Hepatocyte (in vitro differentiated cells): Measurements from ENCODE around the gene ZYG11A. TPM values are rescaled to one million over a fixed set of nuclear protein-coding genes. Genes with fewer than 3 reads are reported as not detected.

Source experiments
- DNase-seq: peaks from one replicate; pipeline ENCODE4 v3.0.0-alpha.2; 2016; ENCODE audit warnings: low spot score
- H2AFZ ChIP-seq: fragments of 200-600 bp; sonication (generic); 2 replicates; pipeline ENCODE4 v1.6.0; 2016; ENCODE audit warnings: antibody characterized with exemption, mild to moderate bottlenecking
- H3K27ac ChIP-seq: fragments of 200-600 bp; sonication (generic); 2 replicates; pipeline ENCODE4 v1.5.1; 2016; ENCODE audit warnings: mild to moderate bottlenecking
- H3K27me3 ChIP-seq: fragments of 200-600 bp; sonication (generic); 2 replicates; pipeline ENCODE4 v1.6.1; 2016
- H3K36me3 ChIP-seq: fragments of 200-600 bp; sonication (generic); replicated peaks from 2 replicates; pipeline ENCODE4 v1.5.1; 2016; ENCODE audit warnings: low read depth; ENCODE audit not compliant: insufficient read depth
- H3K4me1 ChIP-seq: fragments of 200-600 bp; sonication (generic); 2 replicates; pipeline ENCODE4 v1.5.1; 2016; ENCODE audit warnings: mild to moderate bottlenecking, moderate library complexity; ENCODE audit not compliant: insufficient read depth
- H3K4me2 ChIP-seq: fragments of 200-600 bp; sonication (generic); 2 replicates; pipeline ENCODE4 v1.6.0; 2016
- H3K4me3 ChIP-seq: fragments of 200-600 bp; sonication (generic); 2 replicates; pipeline ENCODE4 v1.5.1; 2016; ENCODE audit warnings: mild to moderate bottlenecking
- H3K79me2 ChIP-seq: fragments of 200-600 bp; sonication (generic); 2 replicates; pipeline ENCODE4 v1.6.0; 2017; ENCODE audit warnings: mild to moderate bottlenecking
- H3K9me2 ChIP-seq: fragments of 200-600 bp; sonication (generic); replicated peaks from 2 replicates; pipeline ENCODE4 v1.6.0; 2017; ENCODE audit warnings: mild to moderate bottlenecking; ENCODE audit not compliant: insufficient read depth
- H3K9me3 ChIP-seq: fragments of 200-600 bp; sonication (generic); 2 replicates; pipeline ENCODE4 v1.5.1; 2016; ENCODE audit warnings: low read depth, mild to moderate bottlenecking
- H4K20me1 ChIP-seq: fragments of 200-600 bp; sonication (generic); 2 replicates; pipeline ENCODE4 v1.6.0; 2016; ENCODE audit warnings: mild to moderate bottlenecking; ENCODE audit not compliant: insufficient read depth, poor library complexity, severe bottlenecking
- EZH2 ChIP-seq: fragments of 200-600 bp; sonication (generic); IDR thresholded peaks from 2 replicates; pipeline ENCODE4 v1.6.1; 2016; ENCODE audit warnings: antibody characterized with exemption, mild to moderate bottlenecking, borderline replicate concordance
- EZH2phosphoT487 ChIP-seq: fragments of 200-600 bp; sonication (generic); IDR thresholded peaks from one replicate; pipeline ENCODE4 v1.6.1; 2018; ENCODE audit warnings: antibody characterized with exemption, mild to moderate bottlenecking, low read depth, moderate library complexity; ENCODE audit not compliant: unreplicated experiment, severe bottlenecking
- WGBS: methylation state at CpG from one replicate; pipeline ENCODE4 v1.1.6; 2016; ENCODE audit warnings: low lambda C conversion rate; ENCODE audit errors: missing lambda C conversion rate; 5-methylcytosine and 5-hydroxymethylcytosine counted together
- polyA plus RNA-seq: library from polyadenylated mRNA; unstranded; fragments of >200 nt; fragmentation: Nextera tagmentation; extraction: Ambion mirVana; gene quantifications from 2 replicates; pipeline ENCODE4 v1.2.1, GENCODE V29; 2016
- total RNA-seq: library from RNA; depleted of rRNA; stranded (reverse); fragments of >200 nt; gene quantifications from 2 replicates; pipeline ENCODE4 v1.2.3, GENCODE V29; 2014
- TF ChIP-seq, protein P1 (sequence below): fragments of 200-600 bp; sonication (generic); IDR thresholded peaks from 2 replicates; pipeline ENCODE4 v1.5.1; 2016; ENCODE audit warnings: antibody characterized with exemption, mild to moderate bottlenecking; ENCODE audit not compliant: poor library complexity

Gene ZYG11A
- total and polyA plus RNA-seq, 2 experiments from 2014 or later = 0.40 to 1.8 TPM

DNA sequence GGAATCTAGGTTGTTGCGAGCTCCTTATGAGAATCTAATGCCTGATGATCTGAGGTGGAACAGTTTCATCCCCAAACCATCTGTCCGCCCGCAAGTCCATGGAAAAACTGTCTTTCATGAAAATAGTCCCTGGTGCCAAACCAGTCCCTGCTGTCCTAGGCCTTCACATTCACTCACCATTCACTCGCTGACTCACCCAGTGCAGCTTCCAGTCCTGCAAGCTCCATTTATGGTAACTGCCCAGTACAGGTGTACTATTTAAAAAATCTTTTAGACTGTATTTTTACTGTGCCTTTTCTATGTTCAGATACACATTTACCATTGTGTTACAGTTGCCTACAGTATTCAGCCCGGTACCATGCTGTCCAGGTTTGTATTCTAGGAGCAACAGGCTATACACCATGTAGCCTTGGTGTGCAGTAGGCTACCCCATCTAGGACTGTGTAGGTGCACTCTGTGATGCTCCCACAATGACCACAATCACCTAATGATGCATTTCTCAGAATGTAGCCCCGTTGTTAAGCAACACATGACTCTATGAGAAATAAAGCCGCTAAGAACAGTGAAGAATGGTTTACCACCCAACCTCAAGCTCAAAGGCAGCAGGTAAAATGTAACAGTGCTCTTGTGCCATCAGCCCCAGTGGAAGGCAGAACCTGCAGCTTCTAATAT lies 76.6 kb downstream of the ZYG11A start:
- H4K20me1 ChIP-seq = no peaks in the 10 kb centered on the region
- TF ChIP-seq, protein P1, sequence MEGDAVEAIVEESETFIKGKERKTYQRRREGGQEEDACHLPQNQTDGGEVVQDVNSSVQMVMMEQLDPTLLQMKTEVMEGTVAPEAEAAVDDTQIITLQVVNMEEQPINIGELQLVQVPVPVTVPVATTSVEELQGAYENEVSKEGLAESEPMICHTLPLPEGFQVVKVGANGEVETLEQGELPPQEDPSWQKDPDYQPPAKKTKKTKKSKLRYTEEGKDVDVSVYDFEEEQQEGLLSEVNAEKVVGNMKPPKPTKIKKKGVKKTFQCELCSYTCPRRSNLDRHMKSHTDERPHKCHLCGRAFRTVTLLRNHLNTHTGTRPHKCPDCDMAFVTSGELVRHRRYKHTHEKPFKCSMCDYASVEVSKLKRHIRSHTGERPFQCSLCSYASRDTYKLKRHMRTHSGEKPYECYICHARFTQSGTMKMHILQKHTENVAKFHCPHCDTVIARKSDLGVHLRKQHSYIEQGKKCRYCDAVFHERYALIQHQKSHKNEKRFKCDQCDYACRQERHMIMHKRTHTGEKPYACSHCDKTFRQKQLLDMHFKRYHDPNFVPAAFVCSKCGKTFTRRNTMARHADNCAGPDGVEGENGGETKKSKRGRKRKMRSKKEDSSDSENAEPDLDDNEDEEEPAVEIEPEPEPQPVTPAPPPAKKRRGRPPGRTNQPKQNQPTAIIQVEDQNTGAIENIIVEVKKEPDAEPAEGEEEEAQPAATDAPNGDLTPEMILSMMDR = no peak
- no peak overlapping the region for H2AFZ ChIP-seq
- H3K79me2 ChIP-seq = peaks cover 17% of the 10 kb centered on the region
- no peaks in the 10 kb centered on the region for H3K9me3 ChIP-seq
- H3K4me1 ChIP-seq = no peaks in the 10 kb centered on the region
- no peak overlapping the region for H3K4me3 ChIP-seq
- WGBS = 96% methylated on average over 7 of the region's 7 CpGs
- no peaks in the 10 kb centered on the region for H3K9me2 ChIP-seq
- H3K4me2 ChIP-seq = no peak overlapping the region
- H3K27ac ChIP-seq = no peak overlapping the region
- H3K27me3 ChIP-seq = no peaks in the 10 kb centered on the region
- no peak for DNase-seq
- no peaks in the 10 kb centered on the region for H3K36me3 ChIP-seq

DNA sequence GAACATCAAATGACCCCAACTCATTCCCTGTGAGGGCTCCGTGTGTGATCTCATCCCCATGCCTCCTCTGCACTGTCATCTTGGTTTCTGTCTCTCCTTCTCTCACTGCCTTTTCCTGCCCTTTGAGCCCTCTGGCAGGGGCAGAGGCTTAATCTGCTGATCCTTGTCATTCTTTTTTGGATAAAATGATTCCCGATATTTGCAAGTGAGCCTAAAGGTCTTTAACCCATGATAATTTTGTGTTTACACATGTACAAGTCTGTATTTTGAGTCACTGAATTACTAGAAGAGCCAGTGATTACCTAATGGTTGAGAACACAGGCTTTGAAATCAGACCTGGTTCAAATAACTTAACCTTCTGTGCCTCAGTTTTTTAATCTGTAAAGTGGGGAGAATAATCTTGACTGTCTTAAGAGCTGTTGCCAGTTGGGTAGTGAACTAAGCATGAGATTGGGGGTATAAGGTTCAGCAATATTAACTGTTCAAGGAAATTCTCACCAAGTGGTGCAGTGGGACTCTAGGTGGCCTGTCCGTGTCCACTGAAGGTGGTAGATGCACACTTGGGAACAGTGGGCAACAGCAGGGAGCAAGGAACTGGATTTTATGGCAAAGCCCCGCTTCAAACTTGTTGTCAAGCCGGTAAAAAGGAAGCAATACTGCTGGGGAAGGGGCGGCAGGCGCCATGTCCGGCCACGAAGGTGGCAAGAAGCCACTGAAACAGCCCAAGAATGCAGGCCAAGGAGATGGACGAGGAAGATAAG lies 77.3 kb downstream of the ZYG11A start:
- Histone ChIP-seq H3K4me3 (no peak overlapping the region), H3K9me3 (no peaks in the 10 kb centered on the region), H3K4me2 (peak overlapping the region; percentile 94), H3K27ac (no peak overlapping the region), H2AFZ (no peak overlapping the region), H3K9me2 (no peaks in the 10 kb centered on the region), H3K4me1 (no peaks in the 10 kb centered on the region), H3K27me3 (no peaks in the 10 kb centered on the region), H3K79me2 (peaks cover 17% of the 10 kb centered on the region), H4K20me1 (no peaks in the 10 kb centered on the region), H3K36me3 (no peaks in the 10 kb centered on the region)
- no peak for TF ChIP-seq EZH2phosphoT487
- TF ChIP-seq, protein P1 = no peak
- TF ChIP-seq EZH2 = no peak
- DNase-seq = no peak
- 92% methylated on average over 10 of the region's 10 CpGs for WGBS

DNA sequence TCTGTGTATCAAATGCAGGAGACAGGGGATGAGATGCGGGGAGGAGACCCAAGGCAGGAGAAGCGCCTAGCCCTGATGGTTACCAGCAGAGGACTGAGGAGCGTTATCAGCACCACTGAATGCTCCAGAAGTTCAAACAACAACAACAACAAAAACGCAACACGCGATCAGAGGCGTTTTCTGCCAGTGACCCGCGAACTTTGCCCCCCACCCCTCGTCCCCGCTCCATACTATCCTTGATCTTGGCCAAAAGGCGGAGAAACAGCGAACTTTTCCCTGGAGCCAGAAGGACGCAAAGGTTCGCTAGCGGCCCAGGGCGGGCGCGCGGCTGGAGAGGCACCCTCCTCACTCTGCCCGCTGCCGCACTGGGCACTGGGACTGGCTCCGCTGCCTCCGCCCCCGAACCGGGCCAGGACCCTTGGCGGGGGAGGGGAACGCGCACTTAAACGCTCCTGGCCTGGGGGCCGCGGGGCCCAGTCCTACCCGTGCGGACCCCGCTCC lies 78.3 kb downstream of the ZYG11A start:
- H4K20me1 ChIP-seq = no peaks in the 10 kb centered on the region
- H3K9me3 ChIP-seq = no peaks in the 10 kb centered on the region
- H3K79me2 ChIP-seq = peaks cover 17% of the 10 kb centered on the region
- 23% methylated on average over 22 of the region's 35 CpGs for WGBS
- DNase-seq = peak; percentile 54
- no peaks in the 10 kb centered on the region for H3K36me3 ChIP-seq
- peak overlapping the region; percentile 73 for H2AFZ ChIP-seq
- H3K9me2 ChIP-seq = no peaks in the 10 kb centered on the region
- no peaks in the 10 kb centered on the region for H3K4me1 ChIP-seq
- H3K27me3 ChIP-seq = no peaks in the 10 kb centered on the region
- H3K27ac ChIP-seq = peak overlapping the region; percentile 81
- peak overlapping the region; percentile 94 for H3K4me2 ChIP-seq
- TF ChIP-seq EZH2phosphoT487 = no peak
- TF ChIP-seq, protein P1 = no peak
- no peak for TF ChIP-seq EZH2
- H3K4me3 ChIP-seq = peak overlapping the region; percentile 74
